ENCODE results near the gene POFUT2.
A peak's percentile ranks its signal among the peaks of the same experiment; 100 is the strongest.

POFUT2 gene

GRCh38 chr21:45287438-45288391, at the start of gene POFUT2:
Gene POFUT2 (minus strand): TSS chr21:45287895. CDS start chr21:45287871, 24 bp downstream.
- peak; percentile 99 for DNase-seq

GRCh38 chr21:45336870-45337269, 49.2 kb upstream of the POFUT2 start:
- no peak for DNase-seq

- DNase-seq = no peak
These were observed 48.8 kb upstream of the POFUT2 start for GRCh38 chr21:45336535-45336810.

- DNase-seq = no peak
These were observed 48.3 kb upstream of the POFUT2 start for GRCh38 chr21:45335761-45336534.

GRCh38 chr21:45335151-45335760, 47.6 kb upstream of the POFUT2 start:
- DNase-seq = no peak

- no peak for DNase-seq
These were observed 46.9 kb upstream of the POFUT2 start for GRCh38 chr21:45334591-45335081.

GRCh38 chr21:45334134-45334533, 46.4 kb upstream of the POFUT2 start:
- no peak for DNase-seq

- no peak for DNase-seq
These were observed 46.0 kb upstream of the POFUT2 start for GRCh38 chr21:45333583-45334121.

- no peak for DNase-seq
These were observed 45.4 kb upstream of the POFUT2 start for GRCh38 chr21:45332981-45333582.

GRCh38 chr21:45332415-45332814, 44.7 kb upstream of the POFUT2 start:
- DNase-seq = no peak

- no peak for DNase-seq
These were observed 43.9 kb upstream of the POFUT2 start for GRCh38 chr21:45331531-45332147.

GRCh38 chr21:45330851-45331261, 43.2 kb upstream of the POFUT2 start:
- no peak for DNase-seq

GRCh38 chr21:45330075-45330781, 42.5 kb upstream of the POFUT2 start:
- DNase-seq = no peak

- DNase-seq = no peak
These were observed 41.8 kb upstream of the POFUT2 start for GRCh38 chr21:45329261-45330074.

- no peak for DNase-seq
These were observed 40.8 kb upstream of the POFUT2 start for GRCh38 chr21:45328198-45329091.

GRCh38 chr21:45327441-45328197, 39.9 kb upstream of the POFUT2 start:
- no peak for DNase-seq

GRCh38 chr21:45326891-45327440, 39.3 kb upstream of the POFUT2 start:
- DNase-seq = no peak

- DNase-seq = no peak
These were observed 38.6 kb upstream of the POFUT2 start for GRCh38 chr21:45326169-45326851.

Data from activated CD4-positive, alpha-beta T cell treated with anti-CD3 and anti-CD28 coated beads for 1 hour (primary cell).